Upper lobe of left lung (tissue), 4 donors: Measurements from ENCODE around the gene AMT.
A peak's percentile ranks its signal among the peaks of the same experiment; 100 is the strongest.

Experiments used
- CTCF ChIP-seq, 6 experiments: fragments of 450-650 bp in 4 of 6; fragments of 200-600 bp in 2 of 6; sonication (generic) in 2 of 6; IDR thresholded peaks; one replicate each; pipeline ENCODE4 v1.5.1; 2016 to 2019; ENCODE audit warnings: antibody characterized with exemption in 6 of 6
- POLR2A ChIP-seq, 4 donors: fragments of 450-650 bp; IDR thresholded peaks; one replicate each; pipeline ENCODE4 v1.5.1; 2016 to 2017; ENCODE audit warnings: antibody characterized with exemption in 4 of 4, mild to moderate bottlenecking in 2 of 4
- POLR2AphosphoS5 ChIP-seq, 2 donors: sonication (generic); formaldehyde crosslinking; IDR thresholded peaks; one replicate each; pipeline ENCODE4 v1.5.1; 2017; ENCODE audit warnings: antibody characterized with exemption in 2 of 2

GRCh38 chr3:49469037-49469935, 47.0 kb upstream of the AMT start:
- no peak for TF ChIP-seq CTCF (IDR thresholded peaks at IDR 0.05)
- TF ChIP-seq POLR2A (IDR thresholded peaks at IDR 0.05): peak in 3 of 4 donors; percentile 6 to 42 (median 12)
- TF ChIP-seq POLR2AphosphoS5 (IDR thresholded peaks at IDR 0.05): peak in 1 of 2 donors; percentile 43
